Lower lobe of right lung (tissue), 2 donors: ENCODE results near the gene STRN. TPM values are rescaled to one million over a fixed set of nuclear protein-coding genes. Genes with fewer than 3 reads are reported as not detected.

Experiments
- ATAC-seq, 2 donors: fragments of 200-7000 bp; cut with Tn5 transposase; one replicate each; pipeline ENCODE4 v1.9.1; 2020 to 2022; ENCODE audit warnings: mild to moderate bottlenecking in 2 of 2, moderate library complexity in 2 of 2
- DNase-seq: peaks from one replicate; pipeline ENCODE4 v3.0.0-alpha.2; 2020
- H3K27ac ChIP-seq: fragments of 200-600 bp; one replicate; pipeline ENCODE4 v1.8.0; 2022
- H3K27me3 ChIP-seq: fragments of 200-600 bp; one replicate; pipeline ENCODE4 v1.8.0; 2022; ENCODE audit warnings: low read depth
- H3K36me3 ChIP-seq: fragments of 200-600 bp; one replicate; pipeline ENCODE4 v1.8.0; 2022; ENCODE audit warnings: mild to moderate bottlenecking
- H3K4me1 ChIP-seq: fragments of 200-600 bp; one replicate; pipeline ENCODE4 v1.8.0; 2022
- H3K4me3 ChIP-seq: fragments of 200-600 bp; one replicate; pipeline ENCODE4 v1.8.0; 2022; ENCODE audit warnings: mild to moderate bottlenecking
- H3K9me3 ChIP-seq: fragments of 200-600 bp; one replicate; pipeline ENCODE4 v1.8.0; 2022
- intact Hi-C: fragments of 100-400 bp; cut with DNase I; formaldehyde crosslinking; loops from one replicate; pipeline ENCODE4 v1.11.0; 2022
- total RNA-seq: library from RNA; stranded (reverse); fragmentation: NEBNext Ultra II Directional; extraction: Animal tissue kit (Norgen Biotek cat#: 25700); gene quantifications from one replicate; pipeline ENCODE4 v1.2.1, GENCODE V29; 2021
- TF ChIP-seq, protein P1 (sequence below): fragments of 200-600 bp; IDR thresholded peaks from one replicate; pipeline ENCODE4 v1.8.0; 2022; ENCODE audit warnings: antibody characterized with exemption, mild to moderate bottlenecking
- donor health status: DM: no; HTN: yes; CAD: no; lungs with severe emphysema.

Gene STRN
- total RNA-seq, 1 donor from 2014 or later, result 31.1 TPM

DNA sequence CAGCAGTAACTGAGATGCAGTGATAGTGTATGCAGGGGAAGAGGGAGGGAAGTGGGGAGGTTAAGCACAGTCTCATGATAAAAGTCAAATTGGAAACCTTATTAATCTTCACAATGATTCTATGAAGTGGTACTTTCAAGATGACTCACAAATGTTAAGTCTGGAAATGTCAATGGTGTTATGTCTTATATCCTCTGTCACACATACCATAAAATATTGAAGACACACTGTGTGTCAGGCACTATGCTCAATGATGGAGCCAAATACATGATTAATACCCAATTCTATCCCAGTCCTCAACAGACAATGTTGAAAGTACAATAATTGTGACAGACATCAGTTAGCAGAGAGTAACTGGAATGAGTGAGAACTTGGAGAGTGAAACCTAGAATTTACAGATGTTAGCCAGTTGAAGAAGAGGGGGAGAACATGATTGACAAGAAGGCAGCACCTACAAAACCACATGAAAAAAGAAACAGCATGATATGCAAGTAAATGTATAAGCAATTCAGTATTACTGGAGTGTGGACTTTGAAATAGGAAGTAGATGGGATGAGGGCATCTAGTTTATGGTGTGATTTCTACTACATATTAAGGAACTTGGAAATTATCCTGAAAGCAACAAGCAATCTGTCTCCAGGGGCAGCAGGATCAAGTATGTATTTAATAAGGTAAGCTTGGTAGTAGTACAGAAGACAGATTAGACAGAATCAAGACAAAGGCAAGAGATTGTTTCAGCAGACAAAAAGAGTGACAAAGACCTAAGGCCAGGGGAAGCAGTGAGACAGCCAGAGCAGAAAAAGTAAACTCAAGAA is 107.6 kb downstream of the STRN start:
- Histone ChIP-seq H3K9me3 (no peaks in the 10 kb centered on the region), H3K27ac (no peak overlapping the region), H3K4me1 (no peaks in the 10 kb centered on the region), H3K27me3 (no peaks in the 10 kb centered on the region), H3K36me3 (peaks cover 64% of the 10 kb centered on the region), H3K4me3 (no peak overlapping the region)
- TF ChIP-seq, protein P1, sequence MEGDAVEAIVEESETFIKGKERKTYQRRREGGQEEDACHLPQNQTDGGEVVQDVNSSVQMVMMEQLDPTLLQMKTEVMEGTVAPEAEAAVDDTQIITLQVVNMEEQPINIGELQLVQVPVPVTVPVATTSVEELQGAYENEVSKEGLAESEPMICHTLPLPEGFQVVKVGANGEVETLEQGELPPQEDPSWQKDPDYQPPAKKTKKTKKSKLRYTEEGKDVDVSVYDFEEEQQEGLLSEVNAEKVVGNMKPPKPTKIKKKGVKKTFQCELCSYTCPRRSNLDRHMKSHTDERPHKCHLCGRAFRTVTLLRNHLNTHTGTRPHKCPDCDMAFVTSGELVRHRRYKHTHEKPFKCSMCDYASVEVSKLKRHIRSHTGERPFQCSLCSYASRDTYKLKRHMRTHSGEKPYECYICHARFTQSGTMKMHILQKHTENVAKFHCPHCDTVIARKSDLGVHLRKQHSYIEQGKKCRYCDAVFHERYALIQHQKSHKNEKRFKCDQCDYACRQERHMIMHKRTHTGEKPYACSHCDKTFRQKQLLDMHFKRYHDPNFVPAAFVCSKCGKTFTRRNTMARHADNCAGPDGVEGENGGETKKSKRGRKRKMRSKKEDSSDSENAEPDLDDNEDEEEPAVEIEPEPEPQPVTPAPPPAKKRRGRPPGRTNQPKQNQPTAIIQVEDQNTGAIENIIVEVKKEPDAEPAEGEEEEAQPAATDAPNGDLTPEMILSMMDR, result no peak
- DNase-seq (no peak), ATAC-seq (no peak)
- intact Hi-C loops, result no loop called here

GRCh38 chr2:36857713-36858112 is 108.6 kb downstream of the STRN start:
- H3K4me1 ChIP-seq, result no peaks in the 10 kb centered on the region
- H3K27ac ChIP-seq, result no peak overlapping the region
- TF ChIP-seq, protein P1, result no peak
- intact Hi-C loops, result no loop called here
- no peaks in the 10 kb centered on the region for H3K27me3 ChIP-seq
- ATAC-seq, result no peak
- no peaks in the 10 kb centered on the region for H3K9me3 ChIP-seq
- peaks cover 72% of the 10 kb centered on the region for H3K36me3 ChIP-seq
- no peak overlapping the region for H3K4me3 ChIP-seq
- no peak for DNase-seq

DNA sequence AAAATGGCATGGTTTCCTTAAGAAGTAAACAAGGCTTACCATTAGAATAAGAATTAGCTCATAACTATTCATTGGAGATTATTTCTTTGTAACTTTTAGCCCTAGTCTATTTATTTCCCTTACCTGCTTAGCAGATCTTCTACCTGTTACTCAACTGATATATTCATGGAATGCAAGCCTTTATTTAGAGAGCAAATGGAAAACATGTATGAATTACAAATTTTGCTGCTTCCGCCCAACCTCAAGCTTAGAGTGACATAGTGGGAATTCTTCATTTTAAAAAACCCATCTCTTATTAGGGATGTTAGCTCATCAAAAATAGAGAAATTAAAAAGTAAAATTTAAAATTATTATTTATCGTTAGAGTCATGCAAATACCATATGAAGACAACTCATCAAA is 110.9 kb downstream of the STRN start:
- Histone ChIP-seq H3K4me3 (no peak overlapping the region), H3K27ac (no peak overlapping the region), H3K4me1 (no peaks in the 10 kb centered on the region), H3K9me3 (no peaks in the 10 kb centered on the region), H3K27me3 (no peaks in the 10 kb centered on the region), H3K36me3 (peaks cover 80% of the 10 kb centered on the region)
- DNase-seq (no peak), ATAC-seq (no peak)
- TF ChIP-seq, protein P1, result no peak
- intact Hi-C loops, result no loop called here

GRCh38 chr2:36854241-36854640 is 112.1 kb downstream of the STRN start:
- Histone ChIP-seq H3K27ac (no peak overlapping the region), H3K9me3 (no peaks in the 10 kb centered on the region), H3K4me1 (no peaks in the 10 kb centered on the region), H3K27me3 (no peaks in the 10 kb centered on the region), H3K36me3 (peaks cover 80% of the 10 kb centered on the region), H3K4me3 (no peak overlapping the region)
- intact Hi-C loops, result no loop called here
- TF ChIP-seq, protein P1, result no peak
- DNase-seq, result no peak
- ATAC-seq, result no peak

GRCh38 chr2:36849265-36849664 is 117.1 kb downstream of the STRN start:
- H3K9me3 ChIP-seq, result no peaks in the 10 kb centered on the region
- intact Hi-C loops, result no loop called here
- DNase-seq, result no peak
- no peak overlapping the region for H3K27ac ChIP-seq
- H3K4me1 ChIP-seq, result no peaks in the 10 kb centered on the region
- no peak overlapping the region for H3K4me3 ChIP-seq
- H3K27me3 ChIP-seq, result no peaks in the 10 kb centered on the region
- peaks cover 65% of the 10 kb centered on the region for H3K36me3 ChIP-seq
- TF ChIP-seq, protein P1, result no peak
- ATAC-seq, result no peak
